GM12878 (cell line): Measurements from ENCODE around the gene DLEC1. TPM values are rescaled to one million over a fixed set of nuclear protein-coding genes. Genes with fewer than 3 reads are reported as not detected.
A peak's percentile ranks its signal among the peaks of the same experiment; 100 is the strongest.

ENCODE experiments used
- ATAC-seq: fragments of 200-7000 bp; cut with Tn5 transposase; 3 replicates; pipeline ENCODE4 v1.9.1; 2020; ENCODE audit warnings: mild to moderate bottlenecking, moderate library complexity
- BruUV-seq: library from RNA; stranded (reverse); fragments of 400-500 nt; replicated peaks from 2 replicates; lab custom pipeline; 2021; lab: Mats Ljungman, UMichigan
- CTCF ChIA-PET: fragments of 300-600 bp; sonication (Branson Sonifier 250); formaldehyde crosslinking; extraction: SDS; loops from one replicate; lab custom pipeline; 2021; ENCODE audit warnings: inconsistent platforms; lab: Yijun Ruan, JAX
- POLR2A ChIA-PET: fragments of 350-600 bp; formaldehyde crosslinking; extraction: SDS; loops from one replicate; lab custom pipeline; 2021; ENCODE audit warnings: inconsistent platforms; lab: Charles Lee
- RAD21 ChIA-PET: fragments of 300-600 bp; sonication (Branson Sonifier 250); formaldehyde crosslinking; loops from one replicate; lab custom pipeline; 2023; ENCODE audit warnings: antibody characterized with exemption; ENCODE audit not compliant: unreplicated experiment; lab: Charles Lee
- SMC1A ChIA-PET: fragments of 300-600 bp; sonication (Branson Sonifier 250); formaldehyde crosslinking; loops from one replicate; lab custom pipeline; 2023; ENCODE audit not compliant: unreplicated experiment, uncharacterized antibody; lab: Charles Lee
- DNase-seq: peaks from one replicate; pipeline ENCODE4 v3.0.0-alpha.2; 2011; ENCODE audit warnings: low read depth, low spot score
- FAIRE-seq: peaks from 3 replicates; lab custom pipeline; 2011; peaks lifted over from hg19 to GRCh38; lab: Jason Lieb, UNC
- H2AFZ ChIP-seq: 2 replicates; pipeline ENCODE4 v1.6.0; 2011; ENCODE audit warnings: low read depth, low read length, control low read depth; ENCODE audit not compliant: control insufficient read depth
- H3K27ac ChIP-seq: 2 replicates; pipeline ENCODE4 v1.5.1; 2011; ENCODE audit warnings: control low read depth; ENCODE audit not compliant: control insufficient read depth, insufficient read depth
- H3K27me3 ChIP-seq, 2 experiments: replicated peaks in 1 of 2; 2 replicates each; pipeline versions ENCODE4 v1.6.0 to v1.6.1; 2011; ENCODE audit warnings: low read length in 1 of 2; ENCODE audit not compliant: control insufficient read depth in 2 of 2, insufficient read depth in 2 of 2
- H3K36me3 ChIP-seq, 2 experiments: 2 replicates each; pipeline ENCODE4 v1.5.1; 2011; ENCODE audit warnings: low read length in 1 of 2; ENCODE audit not compliant: control insufficient read depth in 2 of 2, insufficient read depth in 2 of 2
- H3K4me1 ChIP-seq: 2 replicates; pipeline ENCODE4 v1.6.1; 2011; ENCODE audit warnings: mild to moderate bottlenecking, low read length, moderate library complexity, mixed read lengths; ENCODE audit not compliant: control insufficient read depth, insufficient read depth
- H3K4me2 ChIP-seq: 2 replicates; pipeline ENCODE4 v1.6.0; 2011; ENCODE audit warnings: control low read depth; ENCODE audit not compliant: control insufficient read depth, insufficient read depth
- H3K4me3 ChIP-seq: fragments of 200-600 bp; sonication (generic); 2 replicates; pipeline ENCODE4 v1.5.1; 2016
- H3K79me2 ChIP-seq: 2 replicates; pipeline ENCODE4 v1.6.0; 2011; ENCODE audit warnings: low read length; ENCODE audit not compliant: control insufficient read depth, insufficient read depth
- H3K9ac ChIP-seq: 2 replicates; pipeline ENCODE4 v1.8.0; 2011; ENCODE audit warnings: low read length, control low read depth, mixed read lengths; ENCODE audit not compliant: control insufficient read depth, insufficient read depth
- H3K9me3 ChIP-seq: replicated peaks from 3 replicates; pipeline ENCODE4 v1.5.1; 2011; ENCODE audit warnings: mild to moderate bottlenecking, low read length; ENCODE audit not compliant: control insufficient read depth, insufficient read depth
- H4K20me1 ChIP-seq: 2 replicates; pipeline ENCODE4 v1.6.0; 2011; ENCODE audit not compliant: control insufficient read depth, insufficient read depth
- CEBPB ChIP-seq, 2 experiments: fragments of 150-350 bp in 1 of 2; IDR thresholded peaks; 2 replicates each; pipeline ENCODE4 v1.6.1; 2012 to 2014; ENCODE audit warnings: low read depth in 2 of 2, low read length in 2 of 2, borderline replicate concordance in 1 of 2, inconsistent platforms in 1 of 2
- ESRRA ChIP-seq: IDR thresholded peaks from 2 replicates; pipeline ENCODE4 v1.6.1; 2012; ENCODE audit warnings: mild to moderate bottlenecking, low read length, improper control_type of control experiment
- HDAC2 ChIP-seq: fragments of 200-600 bp; sonication (generic); IDR thresholded peaks from 2 replicates; pipeline ENCODE4 v1.6.1; 2017
- IKZF2 ChIP-seq, 2 experiments: fragments of 450-650 bp; IDR thresholded peaks; 2 replicates each; pipeline ENCODE4 v1.6.1; 2017; ENCODE audit warnings: mild to moderate bottlenecking in 2 of 2, moderate library complexity in 2 of 2
- PAX5 ChIP-seq: IDR thresholded peaks from 2 replicates; pipeline ENCODE4 v1.6.1; 2011; ENCODE audit warnings: low read depth, low read length, borderline replicate concordance
- RELA ChIP-seq: fragments of 450-650 bp; IDR thresholded peaks from 2 replicates; pipeline ENCODE4 v1.8.0; 2014; ENCODE audit warnings: borderline replicate concordance; ENCODE audit not compliant: partially characterized antibody
- SREBF1 ChIP-seq: IDR thresholded peaks from 2 replicates; pipeline ENCODE4 v1.6.1; 2012; ENCODE audit warnings: mild to moderate bottlenecking, low read length
- ZNF217 ChIP-seq: fragments of 450-650 bp; IDR thresholded peaks from 2 replicates; pipeline ENCODE4 v1.6.1; 2017; ENCODE audit warnings: antibody characterized with exemption, mild to moderate bottlenecking
- WGBS: methylation state at CpG from one replicate; pipeline ENCODE4 v1.1.6; 2016; ENCODE audit warnings: low lambda C conversion rate; ENCODE audit not compliant: insufficient replicate concordance, insufficient coverage; ENCODE audit errors: missing lambda C conversion rate; 5-methylcytosine and 5-hydroxymethylcytosine counted together
- in situ Hi-C: fragments of 300-500 bp; cut with MboI; formaldehyde crosslinking; loops from 9 replicates; pipeline ENCODE4 v1.14.3; 2018; ENCODE audit warnings: mixed read lengths
- intact Hi-C: fragments of 100-400 bp; cut with micrococcal nuclease; formaldehyde crosslinking; loops from one replicate; pipeline ENCODE4 v1.14.2; 2022; ENCODE audit not compliant: unreplicated experiment
- polyA plus RNA-seq, 11 experiments: library from polyadenylated mRNA; depleted of rRNA in 4 of 11; unstranded in 6 of 11; stranded (reverse) in 5 of 11; fragments of >200 nt; fragmentation: Nextera tagmentation in 4 of 11; fragmentation: Illumina TruSeq in 1 of 11; extraction: Ambion mirVana in 4 of 11; extraction: Trizol in 1 of 11; gene quantifications; 1 replicate in 1 of 11; 2 replicates in 10 of 11; pipeline versions ENCODE4 v1.2.1 to v1.2.3, GENCODE V29; 2011 to 2016; ENCODE audit warnings: inconsistent platforms in 2 of 11, missing spikeins in 2 of 11, low read depth in 1 of 11
- total RNA-seq, 4 experiments: library from RNA; depleted of rRNA in 3 of 4; stranded (reverse); fragments of >200 nt in 3 of 4; fragmentation: Illumina TruSeq in 1 of 4; extraction: Trizol in 1 of 4; gene quantifications; 2 replicates each; pipeline versions ENCODE4 v1.2.1 to v1.2.3, GENCODE V29; 2013 to 2021
- TF ChIP-seq, protein P1 (sequence below): fragments of 450-650 bp; IDR thresholded peaks from 2 replicates; pipeline ENCODE4 v1.6.1; 2017; ENCODE audit warnings: antibody characterized with exemption, mild to moderate bottlenecking, moderate library complexity

Gene DLEC1
- total and polyA plus RNA-seq, 10 of the 15 experiments (the other 5 are each of a cell fraction or from before 2014, with no cell fraction given): 0.03 to 0.29 (median 0.07) TPM; not detected in 3

DNA sequence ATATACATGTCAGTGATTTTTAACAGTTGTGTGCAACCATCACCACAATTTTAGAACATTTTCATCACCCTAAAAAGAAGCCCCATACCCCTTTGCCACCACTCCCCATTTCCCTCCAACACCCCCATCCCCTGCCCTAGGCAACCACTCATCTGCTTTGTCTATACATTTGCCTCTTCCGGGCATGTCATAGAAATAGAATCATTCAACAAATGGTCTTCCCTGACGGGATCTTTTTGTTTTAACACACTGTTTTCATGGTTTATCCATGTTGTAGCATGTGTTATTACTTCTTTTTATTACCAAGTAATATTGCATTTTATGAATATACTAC, 44.4 kb upstream of the DLEC1 start:
- Histone ChIP-seq H3K9me3 (no peaks in the 10 kb centered on the region), H4K20me1 (no peaks in the 10 kb centered on the region), H3K79me2 (no peaks in the 10 kb centered on the region; the same call in 1 of the 2 replicates), H3K4me1 (peaks cover 17% of the 10 kb centered on the region), H3K9ac (peak overlapping the region; percentile 75), H3K4me2 (peak overlapping the region; percentile 73), H3K27ac (peak overlapping the region; percentile 66), H3K36me3 (no peaks in the 10 kb centered on the region; a peak in 1 of 4 replicates), H2AFZ (peak overlapping the region; percentile 84), H3K27me3 (no peaks in the 10 kb centered on the region), H3K4me3 (peak overlapping the region; percentile 65)
- in situ Hi-C loops (no loop called here), intact Hi-C loops (no loop called here)
- SMC1A ChIA-PET: interaction anchor here (1.0 kb wide), 1 partner anchor 20 kb away, joined by 3 read pairs; no protein-coding TSS in a partner anchor
- TF ChIP-seq CEBPB (IDR thresholded peaks at IDR 0.05; ENCODE audit: borderline replicate concordance in 1 of 2, low read depth in 2 of 2, low read length in 2 of 2) (no peak), ESRRA (no peak), RELA (no peak), HDAC2 (0 out of 2 replicates have a peak, but pooled peaks have one; percentile 62), IKZF2 (IDR thresholded peaks at IDR 0.05) (no peak), SREBF1 (no peak), ZNF217 (no peak), PAX5 (no peak)
- TF ChIP-seq, protein P1, sequence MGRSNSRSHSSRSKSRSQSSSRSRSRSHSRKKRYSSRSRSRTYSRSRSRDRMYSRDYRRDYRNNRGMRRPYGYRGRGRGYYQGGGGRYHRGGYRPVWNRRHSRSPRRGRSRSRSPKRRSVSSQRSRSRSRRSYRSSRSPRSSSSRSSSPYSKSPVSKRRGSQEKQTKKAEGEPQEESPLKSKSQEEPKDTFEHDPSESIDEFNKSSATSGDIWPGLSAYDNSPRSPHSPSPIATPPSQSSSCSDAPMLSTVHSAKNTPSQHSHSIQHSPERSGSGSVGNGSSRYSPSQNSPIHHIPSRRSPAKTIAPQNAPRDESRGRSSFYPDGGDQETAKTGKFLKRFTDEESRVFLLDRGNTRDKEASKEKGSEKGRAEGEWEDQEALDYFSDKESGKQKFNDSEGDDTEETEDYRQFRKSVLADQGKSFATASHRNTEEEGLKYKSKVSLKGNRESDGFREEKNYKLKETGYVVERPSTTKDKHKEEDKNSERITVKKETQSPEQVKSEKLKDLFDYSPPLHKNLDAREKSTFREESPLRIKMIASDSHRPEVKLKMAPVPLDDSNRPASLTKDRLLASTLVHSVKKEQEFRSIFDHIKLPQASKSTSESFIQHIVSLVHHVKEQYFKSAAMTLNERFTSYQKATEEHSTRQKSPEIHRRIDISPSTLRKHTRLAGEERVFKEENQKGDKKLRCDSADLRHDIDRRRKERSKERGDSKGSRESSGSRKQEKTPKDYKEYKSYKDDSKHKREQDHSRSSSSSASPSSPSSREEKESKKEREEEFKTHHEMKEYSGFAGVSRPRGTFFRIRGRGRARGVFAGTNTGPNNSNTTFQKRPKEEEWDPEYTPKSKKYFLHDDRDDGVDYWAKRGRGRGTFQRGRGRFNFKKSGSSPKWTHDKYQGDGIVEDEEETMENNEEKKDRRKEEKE: no peak
- RAD21 ChIA-PET: no interaction called here
- POLR2A ChIA-PET: interaction anchor here (0.6 kb wide), 1 partner anchor 18 kb away, joined by 4 read pairs; no protein-coding TSS in a partner anchor
- DNase-seq (no peak), ATAC-seq (peak; percentile 1; the same call in 1 of the 3 replicates), FAIRE-seq (peak; percentile 31)
- no TSS peak for BruUV-seq
- 3% methylated on average over 2 of the region's 2 CpGs for WGBS
- CTCF ChIA-PET: interaction anchor here (1.0 to 1.6 kb wide), 2 partner anchors 22 to 486 kb away, joined by 3 to 4 read pairs; no protein-coding TSS in a partner anchor
